ENCODE results near the gene TNS3. TPM values are rescaled to one million over a fixed set of nuclear protein-coding genes. Genes with fewer than 3 reads are reported as not detected.

The TNS3 gene
- total RNA-seq, 1 donor from 2014 or later, result 7.3 TPM

- DNase-seq (ENCODE audit: low read depth in 2 of 2), result no peak
These were observed 93.5 kb downstream of the TNS3 start for GRCh38 chr7:47488201-47488968.

GRCh38 chr7:47485640-47486435, 96.1 kb downstream of the TNS3 start:
- no peak for DNase-seq (ENCODE audit: low read depth in 2 of 2)

- DNase-seq (ENCODE audit: low read depth in 2 of 2), result no peak
These were observed 96.8 kb downstream of the TNS3 start for GRCh38 chr7:47484923-47485639.

GRCh38 chr7:47484457-47484856, 97.5 kb downstream of the TNS3 start:
- DNase-seq (ENCODE audit: low read depth in 2 of 2), result no peak

GRCh38 chr7:47483604-47484273, 98.2 kb downstream of the TNS3 start:
- peak in 1 of 2 donors; percentile 21 for DNase-seq (ENCODE audit: low read depth in 2 of 2)

- peak in 1 of 2 donors; percentile 82 for DNase-seq (ENCODE audit: low read depth in 2 of 2)
These were observed 99.7 kb downstream of the TNS3 start for GRCh38 chr7:47482013-47482875.

GRCh38 chr7:47481541-47482012, 100.3 kb downstream of the TNS3 start:
- DNase-seq (ENCODE audit: low read depth in 2 of 2), result no peak

- no peak for DNase-seq (ENCODE audit: low read depth in 2 of 2)
These were observed 101.1 kb downstream of the TNS3 start for GRCh38 chr7:47480576-47481538.

GRCh38 chr7:47479821-47480575, 101.9 kb downstream of the TNS3 start:
- no peak for DNase-seq (ENCODE audit: low read depth in 2 of 2)

- DNase-seq (ENCODE audit: low read depth in 2 of 2), result no peak
These were observed 102.8 kb downstream of the TNS3 start for GRCh38 chr7:47478926-47479711.

GRCh38 chr7:47478017-47478344, 103.9 kb downstream of the TNS3 start:
- no peak for DNase-seq (ENCODE audit: low read depth in 2 of 2)

GRCh38 chr7:47477191-47478016, 104.5 kb downstream of the TNS3 start:
- DNase-seq (ENCODE audit: low read depth in 2 of 2), result no peak

GRCh38 chr7:47475880-47476227, 106.1 kb downstream of the TNS3 start:
- no peak for DNase-seq (ENCODE audit: low read depth in 2 of 2)

- DNase-seq (ENCODE audit: low read depth in 2 of 2), result peak; percentile 23 to 75
These were observed 106.7 kb downstream of the TNS3 start for GRCh38 chr7:47474937-47475879.

- DNase-seq (ENCODE audit: low read depth in 2 of 2), result no peak
These were observed 107.5 kb downstream of the TNS3 start for GRCh38 chr7:47474211-47474936.
